Thoracic aorta (tissue), 2 donors: ENCODE measurements around the gene RANBP1. TPM values are rescaled to one million over a fixed set of nuclear protein-coding genes. Genes with fewer than 3 reads are reported as not detected.

ENCODE experiments used
- ATAC-seq: fragments of 150-250 bp; one replicate; pipeline ENCODE4 v1.8.0; 2017; ENCODE audit warnings: low read depth; ENCODE audit not compliant: insufficient number of reproducible peaks, low FRiP score
- DNase-seq: peaks from one replicate; pipeline ENCODE4 v3.0.0-alpha.2; 2020; ENCODE audit warnings: low spot score
- H3K27ac ChIP-seq, 2 donors: fragments of 200-600 bp; sonication (generic); 1 replicate in 1 of 2; 2 replicates in 1 of 2; pipeline ENCODE4 v1.5.1; 2016; ENCODE audit warnings: mild to moderate bottlenecking in 2 of 2, moderate library complexity in 2 of 2
- H3K27me3 ChIP-seq: fragments of 200-600 bp; sonication (generic); replicated peaks from 2 replicates; pipeline ENCODE4 v1.6.0; 2016; ENCODE audit warnings: mild to moderate bottlenecking; ENCODE audit not compliant: insufficient read depth
- H3K36me3 ChIP-seq: fragments of 200-600 bp; sonication (generic); one replicate; pipeline ENCODE4 v1.5.1; 2016
- H3K4me1 ChIP-seq, 2 donors: fragments of 200-600 bp; sonication (generic); 1 replicate in 1 of 2; 2 replicates in 1 of 2; pipeline versions ENCODE4 v1.5.1 to v1.6.0; 2016; ENCODE audit warnings: low read depth in 2 of 2, mild to moderate bottlenecking in 1 of 2; ENCODE audit not compliant: control insufficient read depth in 1 of 2
- H3K4me3 ChIP-seq: fragments of 200-600 bp; sonication (generic); 2 replicates; pipeline ENCODE4 v1.5.1; 2016; ENCODE audit warnings: mild to moderate bottlenecking
- H3K9me3 ChIP-seq: fragments of 200-600 bp; sonication (generic); 2 replicates; pipeline ENCODE4 v1.5.1; 2016
- total RNA-seq, 2 donors: library from RNA; depleted of rRNA; stranded (reverse); fragments of >200 nt; gene quantifications; one replicate each; pipeline versions ENCODE4 v1.1.0 to v1.2.3, GENCODE V29; 2016
- TF ChIP-seq, protein P1 (sequence below): fragments of 200-600 bp; sonication (generic); IDR thresholded peaks from one replicate; pipeline ENCODE4 v1.5.1; 2019; ENCODE audit warnings: antibody characterized with exemption

The RANBP1 gene
- total RNA-seq, 2 donors from 2014 or later = 130 to 140 TPM

DNA sequence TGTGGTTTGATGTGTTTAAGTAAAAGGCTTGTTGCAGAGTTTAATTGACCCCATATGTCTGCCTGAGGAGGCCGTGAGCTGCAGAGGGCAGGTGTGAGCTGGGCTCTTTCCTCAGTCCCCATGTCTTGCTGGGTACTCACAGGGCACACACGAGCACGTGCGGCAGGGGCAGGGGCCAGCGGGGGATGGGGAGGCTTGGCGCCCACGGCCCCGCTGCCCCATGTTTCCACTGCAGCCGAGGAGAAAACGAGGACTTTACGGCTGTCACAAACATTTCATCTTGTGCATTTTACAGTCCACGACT, 59.6 kb downstream of the RANBP1 start:
- ATAC-seq (no peak), DNase-seq (no peak)
- Histone ChIP-seq H3K4me3 (no peak overlapping the region), H3K27me3 (no peaks in the 10 kb centered on the region), H3K27ac (no peak overlapping the region), H3K36me3 (no peaks in the 10 kb centered on the region), H3K9me3 (no peaks in the 10 kb centered on the region), H3K4me1 (no peaks in the 10 kb centered on the region)
- TF ChIP-seq, protein P1, sequence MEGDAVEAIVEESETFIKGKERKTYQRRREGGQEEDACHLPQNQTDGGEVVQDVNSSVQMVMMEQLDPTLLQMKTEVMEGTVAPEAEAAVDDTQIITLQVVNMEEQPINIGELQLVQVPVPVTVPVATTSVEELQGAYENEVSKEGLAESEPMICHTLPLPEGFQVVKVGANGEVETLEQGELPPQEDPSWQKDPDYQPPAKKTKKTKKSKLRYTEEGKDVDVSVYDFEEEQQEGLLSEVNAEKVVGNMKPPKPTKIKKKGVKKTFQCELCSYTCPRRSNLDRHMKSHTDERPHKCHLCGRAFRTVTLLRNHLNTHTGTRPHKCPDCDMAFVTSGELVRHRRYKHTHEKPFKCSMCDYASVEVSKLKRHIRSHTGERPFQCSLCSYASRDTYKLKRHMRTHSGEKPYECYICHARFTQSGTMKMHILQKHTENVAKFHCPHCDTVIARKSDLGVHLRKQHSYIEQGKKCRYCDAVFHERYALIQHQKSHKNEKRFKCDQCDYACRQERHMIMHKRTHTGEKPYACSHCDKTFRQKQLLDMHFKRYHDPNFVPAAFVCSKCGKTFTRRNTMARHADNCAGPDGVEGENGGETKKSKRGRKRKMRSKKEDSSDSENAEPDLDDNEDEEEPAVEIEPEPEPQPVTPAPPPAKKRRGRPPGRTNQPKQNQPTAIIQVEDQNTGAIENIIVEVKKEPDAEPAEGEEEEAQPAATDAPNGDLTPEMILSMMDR = no peak

DNA sequence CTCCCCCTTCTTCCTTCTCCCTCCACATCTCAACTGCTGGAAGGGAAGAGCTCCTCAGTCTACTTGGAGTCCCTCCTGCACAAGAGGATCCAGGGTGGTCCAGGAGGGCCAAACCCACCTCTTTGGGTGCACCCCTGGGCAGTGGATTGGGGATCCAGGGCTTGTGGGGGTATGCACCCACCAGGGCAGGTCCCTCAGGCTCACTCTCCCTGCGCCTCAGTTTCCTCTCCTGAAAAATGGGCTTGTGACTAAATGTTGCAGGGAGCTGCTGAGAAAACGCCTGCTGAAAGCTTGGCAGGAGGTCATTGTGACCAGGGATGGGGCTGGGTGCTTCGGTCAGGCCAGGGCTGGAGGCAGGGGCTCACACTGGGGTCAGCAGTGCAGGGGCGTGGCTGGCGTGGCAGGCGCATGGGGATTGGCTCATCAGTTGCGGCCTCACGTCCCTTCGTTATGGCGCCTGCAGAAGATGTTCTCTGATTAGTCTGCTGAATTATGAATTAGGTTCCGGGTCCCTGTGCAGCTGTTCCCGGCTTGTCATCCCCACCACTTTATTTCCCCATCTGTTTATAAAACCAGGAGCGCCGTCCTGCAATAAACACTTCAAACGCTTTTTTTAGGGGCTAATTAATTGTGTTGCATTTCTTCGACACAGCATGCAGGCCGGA, 60.6 kb downstream of the RANBP1 start:
- no peaks in the 10 kb centered on the region for H3K36me3 ChIP-seq
- no peaks in the 10 kb centered on the region for H3K9me3 ChIP-seq
- no peaks in the 10 kb centered on the region for H3K27me3 ChIP-seq
- H3K4me3 ChIP-seq = no peak overlapping the region
- TF ChIP-seq, protein P1 = no peak
- DNase-seq (no peak), ATAC-seq (no peak)
- no peaks in the 10 kb centered on the region for H3K4me1 ChIP-seq
- H3K27ac ChIP-seq = no peak overlapping the region

Other genes with a start within 250 kb of the RANBP1 start
- gene COMT, start 174.3 kb upstream of the RANBP1 start, total RNA-seq = 100 to 1,000 TPM; 230 to 300 TPM
- 10 to 100 TPM; 27.4 to 37.6 TPM for gene TXNRD2, start 174.3 kb upstream of the RANBP1 start, total RNA-seq
- gene ARVCF, start 99.3 kb upstream of the RANBP1 start, total RNA-seq = 100 to 1,000 TPM in 1 of 2 donors, 10 to 100 TPM in 1; 95.0 to 165 TPM
- 100 to 1,000 TPM in 1 of 2 donors, 10 to 100 TPM in 1; 48.7 to 109 TPM for gene TANGO2, start 95.0 kb upstream of the RANBP1 start, total RNA-seq
- 10 to 100 TPM; 23.7 to 47.3 TPM for gene DGCR8, start 35.9 kb upstream of the RANBP1 start, total RNA-seq
- gene TRMT2A, start 1.1 kb downstream of the RANBP1 start, total RNA-seq = 10 to 100 TPM; 61.8 to 94.8 TPM
- gene ZDHHC8, start 15.7 kb downstream of the RANBP1 start, total RNA-seq = 10 to 100 TPM; 14.8 to 49.8 TPM
- gene CCDC188, start 35.0 kb downstream of the RANBP1 start, total RNA-seq = not detected
- gene RTN4R, start 152.2 kb downstream of the RANBP1 start, total RNA-seq = 1 to 10 TPM in 1 of 2 donors, not detected in 1; 7.4 TPM
- gene DGCR6L, start 204.0 kb downstream of the RANBP1 start, total RNA-seq = 10 to 100 TPM; 28.8 to 69.3 TPM